Measurements from ENCODE around the gene PALLD. TPM values are rescaled to one million over a fixed set of nuclear protein-coding genes. Genes with fewer than 3 reads are reported as not detected.

The PALLD gene
- total RNA-seq, 3 donors from 2014 or later, result 0.94 to 2.4 (median 1.2) TPM

GRCh38 chr4:168549143-168549542, 52.3 kb downstream of the PALLD start:
- DNase-seq (no peak), ATAC-seq (no peak)
- no peaks in the 10 kb centered on the region for H3K36me3 Mint-ChIP-seq (ENCODE audit: insufficient read depth)
- no peaks in the 10 kb centered on the region for H3K9me3 Mint-ChIP-seq
- H3K4me1 Mint-ChIP-seq (ENCODE audit: low read depth), result no peaks in the 10 kb centered on the region
- no peak overlapping the region for H3K4me3 Mint-ChIP-seq
- peaks cover 5% of the 10 kb centered on the region for H3K27me3 Mint-ChIP-seq (ENCODE audit: low read depth)

- DNase-seq (no peak), ATAC-seq (no peak)
- peaks cover 5% of the 10 kb centered on the region for H3K27me3 Mint-ChIP-seq (ENCODE audit: low read depth)
- no peaks in the 10 kb centered on the region for H3K4me1 Mint-ChIP-seq (ENCODE audit: low read depth)
- H3K9me3 Mint-ChIP-seq, result no peaks in the 10 kb centered on the region
- H3K36me3 Mint-ChIP-seq (ENCODE audit: insufficient read depth), result no peaks in the 10 kb centered on the region
- no peak overlapping the region for H3K4me3 Mint-ChIP-seq
Measured at GRCh38 chr4:168550064-168550766, 53.4 kb downstream of the PALLD start.

GRCh38 chr4:168551211-168551610, 54.4 kb downstream of the PALLD start:
- Mint-ChIP-seq H3K27me3 (ENCODE audit: low read depth) (peaks cover 3% of the 10 kb centered on the region), H3K9me3 (no peaks in the 10 kb centered on the region), H3K4me3 (no peak overlapping the region), H3K4me1 (ENCODE audit: low read depth) (no peaks in the 10 kb centered on the region), H3K36me3 (ENCODE audit: insufficient read depth) (no peaks in the 10 kb centered on the region)
- ATAC-seq, result no peak
- DNase-seq, result no peak

GRCh38 chr4:168551945-168552695, 55.3 kb downstream of the PALLD start:
- H3K27me3 Mint-ChIP-seq (ENCODE audit: low read depth), result peaks cover 3% of the 10 kb centered on the region
- DNase-seq (no peak), ATAC-seq (peak; percentile 58 to 66)
- H3K4me1 Mint-ChIP-seq (ENCODE audit: low read depth), result no peaks in the 10 kb centered on the region
- H3K9me3 Mint-ChIP-seq, result no peaks in the 10 kb centered on the region
- no peak overlapping the region for H3K4me3 Mint-ChIP-seq
- H3K36me3 Mint-ChIP-seq (ENCODE audit: insufficient read depth), result no peaks in the 10 kb centered on the region

GRCh38 chr4:168553714-168554370, 57.0 kb downstream of the PALLD start:
- H3K36me3 Mint-ChIP-seq (ENCODE audit: insufficient read depth), result no peaks in the 10 kb centered on the region

GRCh38 chr4:168555437-168555836, 58.6 kb downstream of the PALLD start:
- Mint-ChIP-seq H3K4me1 (ENCODE audit: low read depth) (no peaks in the 10 kb centered on the region), H3K36me3 (ENCODE audit: insufficient read depth) (no peaks in the 10 kb centered on the region), H3K27me3 (ENCODE audit: low read depth) (peaks cover 10% of the 10 kb centered on the region), H3K9me3 (no peaks in the 10 kb centered on the region), H3K4me3 (no peak overlapping the region)
- no peak for ATAC-seq
- DNase-seq, result no peak

More at GRCh38 chr4:168553714-168554370, 57.0 kb downstream of the PALLD start:
- Mint-ChIP-seq H3K4me1 (ENCODE audit: low read depth) (no peaks in the 10 kb centered on the region), H3K4me3 (no peak overlapping the region), H3K27me3 (ENCODE audit: low read depth) (peaks cover 10% of the 10 kb centered on the region), H3K9me3 (no peaks in the 10 kb centered on the region)
- ATAC-seq (no peak), DNase-seq (no peak)

GRCh38 chr4:168557658-168558057, 60.8 kb downstream of the PALLD start:
- peaks cover 10% of the 10 kb centered on the region for H3K27me3 Mint-ChIP-seq (ENCODE audit: low read depth)
- ATAC-seq, result no peak
- no peaks in the 10 kb centered on the region for H3K4me1 Mint-ChIP-seq (ENCODE audit: low read depth)
- no peak overlapping the region for H3K4me3 Mint-ChIP-seq
- no peaks in the 10 kb centered on the region for H3K36me3 Mint-ChIP-seq (ENCODE audit: insufficient read depth)
- DNase-seq, result no peak
- no peaks in the 10 kb centered on the region for H3K9me3 Mint-ChIP-seq

GRCh38 chr4:168558599-168558998, 61.7 kb downstream of the PALLD start:
- Mint-ChIP-seq H3K4me3 (no peak overlapping the region), H3K9me3 (no peaks in the 10 kb centered on the region), H3K36me3 (ENCODE audit: insufficient read depth) (no peaks in the 10 kb centered on the region), H3K27me3 (ENCODE audit: low read depth) (peaks cover 10% of the 10 kb centered on the region), H3K4me1 (ENCODE audit: low read depth) (no peaks in the 10 kb centered on the region)
- ATAC-seq (no peak), DNase-seq (no peak)

- ATAC-seq, result peak in 1 of 2 donors; percentile 38
- Mint-ChIP-seq H3K9me3 (no peaks in the 10 kb centered on the region), H3K27me3 (ENCODE audit: low read depth) (peaks cover 7% of the 10 kb centered on the region), H3K4me3 (no peak overlapping the region), H3K4me1 (ENCODE audit: low read depth) (no peaks in the 10 kb centered on the region), H3K36me3 (ENCODE audit: insufficient read depth) (no peaks in the 10 kb centered on the region)
- no peak for DNase-seq
Measured at GRCh38 chr4:168560184-168561180, 63.6 kb downstream of the PALLD start.

- H3K9me3 Mint-ChIP-seq, result no peaks in the 10 kb centered on the region
- H3K27me3 Mint-ChIP-seq (ENCODE audit: low read depth), result peaks cover 7% of the 10 kb centered on the region
- ATAC-seq, result no peak
- H3K36me3 Mint-ChIP-seq (ENCODE audit: insufficient read depth), result no peaks in the 10 kb centered on the region
- H3K4me3 Mint-ChIP-seq, result no peak overlapping the region
- no peak for DNase-seq
- H3K4me1 Mint-ChIP-seq (ENCODE audit: low read depth), result no peaks in the 10 kb centered on the region
Measured at GRCh38 chr4:168562041-168562571, 65.3 kb downstream of the PALLD start.

- Mint-ChIP-seq H3K4me1 (ENCODE audit: low read depth) (peaks cover 2% of the 10 kb centered on the region), H3K4me3 (no peak overlapping the region), H3K36me3 (ENCODE audit: insufficient read depth) (no peaks in the 10 kb centered on the region), H3K9me3 (no peaks in the 10 kb centered on the region), H3K27me3 (ENCODE audit: low read depth) (no peaks in the 10 kb centered on the region)
- DNase-seq (no peak), ATAC-seq (no peak)
Measured at GRCh38 chr4:168564023-168564422, 67.2 kb downstream of the PALLD start.

- no peaks in the 10 kb centered on the region for H3K27me3 Mint-ChIP-seq (ENCODE audit: low read depth)
- DNase-seq (no peak), ATAC-seq (no peak)
- H3K9me3 Mint-ChIP-seq, result no peaks in the 10 kb centered on the region
- H3K4me3 Mint-ChIP-seq, result no peak overlapping the region
- peaks cover 11% of the 10 kb centered on the region for H3K4me1 Mint-ChIP-seq (ENCODE audit: low read depth)
- no peaks in the 10 kb centered on the region for H3K36me3 Mint-ChIP-seq (ENCODE audit: insufficient read depth)
Measured at GRCh38 chr4:168565130-168565529, 68.3 kb downstream of the PALLD start.

GRCh38 chr4:168566726-168567125, 69.9 kb downstream of the PALLD start:
- DNase-seq (no peak), ATAC-seq (no peak)
- peaks cover 11% of the 10 kb centered on the region for H3K4me1 Mint-ChIP-seq (ENCODE audit: low read depth)
- no peaks in the 10 kb centered on the region for H3K27me3 Mint-ChIP-seq (ENCODE audit: low read depth)
- H3K36me3 Mint-ChIP-seq (ENCODE audit: insufficient read depth), result no peaks in the 10 kb centered on the region
- no peaks in the 10 kb centered on the region for H3K9me3 Mint-ChIP-seq
- no peak overlapping the region for H3K4me3 Mint-ChIP-seq
